Measurements from ENCODE around the gene TOR4A.

The TOR4A gene

GRCh38 chr9:137307255-137308056 is 29.9 kb downstream of the TOR4A start:
- DNase-seq (ENCODE audit: low read depth), result no peak

DNA sequence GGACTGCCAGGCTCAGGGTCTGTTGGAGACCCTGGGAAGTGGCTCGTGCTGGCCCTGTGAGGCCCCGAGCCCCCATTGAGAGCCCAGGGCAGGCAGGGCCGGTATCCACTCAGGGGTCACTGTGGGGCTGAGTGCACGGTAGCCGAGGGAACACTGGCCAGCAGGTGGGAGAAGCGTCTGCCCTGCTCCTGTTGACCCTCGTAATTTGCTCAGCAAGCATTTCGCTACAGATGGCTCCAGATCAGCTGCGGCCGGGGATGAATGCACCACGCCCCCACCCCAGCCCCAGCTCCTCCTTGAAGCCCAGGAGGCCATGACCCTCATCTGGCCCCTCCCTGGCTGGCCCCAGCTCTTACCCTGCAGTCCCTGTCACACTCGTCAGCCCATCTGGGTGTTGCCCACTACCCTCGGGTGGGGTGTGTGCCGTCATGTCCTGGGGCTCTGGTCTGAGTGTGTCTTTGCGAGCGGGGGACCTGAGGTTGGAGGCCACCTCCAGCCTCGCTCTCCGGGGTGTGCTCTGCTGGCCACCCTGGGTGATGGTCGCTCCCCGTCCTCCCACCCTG is 30.6 kb downstream of the TOR4A start:
- DNase-seq (ENCODE audit: low read depth), result no peak

DNA sequence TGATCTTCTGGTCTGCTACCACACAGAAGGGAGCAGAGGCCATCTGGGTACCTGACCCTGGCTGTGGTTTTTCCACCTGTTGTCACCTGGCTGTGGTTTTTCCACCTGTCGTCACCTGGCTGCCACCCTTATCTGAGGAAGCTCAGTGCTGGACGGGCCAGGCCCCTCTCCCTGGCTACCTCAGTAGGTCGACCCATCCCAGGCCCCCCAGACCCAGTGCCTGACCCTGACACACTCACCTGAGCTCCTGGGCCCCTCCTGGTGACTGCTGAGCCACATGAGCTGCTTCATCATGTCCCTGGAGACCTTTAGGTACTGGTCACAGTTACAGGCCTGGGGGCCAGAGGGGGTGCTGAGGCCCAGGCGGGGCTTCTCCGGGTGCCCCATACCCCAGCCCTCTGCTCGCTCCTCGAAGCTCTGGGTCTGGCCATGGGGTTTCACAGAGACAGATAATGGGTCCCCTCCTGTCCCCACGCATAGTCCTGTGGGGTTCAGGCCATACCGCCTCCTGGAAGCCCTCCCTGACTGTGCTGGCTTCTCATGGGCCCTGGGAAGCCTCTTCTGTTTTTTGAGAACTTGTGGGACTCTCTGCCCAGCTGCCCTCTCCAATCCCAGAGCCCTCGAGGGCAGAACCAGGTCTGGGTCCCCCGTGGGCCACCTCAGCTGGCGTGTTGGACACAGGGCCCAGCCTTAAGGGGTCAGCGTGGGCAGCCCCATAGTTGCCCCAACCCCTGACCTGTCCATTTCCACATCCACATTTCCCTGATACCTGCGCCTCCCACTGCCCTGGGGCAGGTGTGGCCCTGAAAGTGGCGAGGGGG is 32.1 kb downstream of the TOR4A start:
- DNase-seq (ENCODE audit: low read depth), result no peak

- DNase-seq (ENCODE audit: low read depth), result no peak
Measured at GRCh38 chr9:137310189-137311052, 32.9 kb downstream of the TOR4A start.

DNA sequence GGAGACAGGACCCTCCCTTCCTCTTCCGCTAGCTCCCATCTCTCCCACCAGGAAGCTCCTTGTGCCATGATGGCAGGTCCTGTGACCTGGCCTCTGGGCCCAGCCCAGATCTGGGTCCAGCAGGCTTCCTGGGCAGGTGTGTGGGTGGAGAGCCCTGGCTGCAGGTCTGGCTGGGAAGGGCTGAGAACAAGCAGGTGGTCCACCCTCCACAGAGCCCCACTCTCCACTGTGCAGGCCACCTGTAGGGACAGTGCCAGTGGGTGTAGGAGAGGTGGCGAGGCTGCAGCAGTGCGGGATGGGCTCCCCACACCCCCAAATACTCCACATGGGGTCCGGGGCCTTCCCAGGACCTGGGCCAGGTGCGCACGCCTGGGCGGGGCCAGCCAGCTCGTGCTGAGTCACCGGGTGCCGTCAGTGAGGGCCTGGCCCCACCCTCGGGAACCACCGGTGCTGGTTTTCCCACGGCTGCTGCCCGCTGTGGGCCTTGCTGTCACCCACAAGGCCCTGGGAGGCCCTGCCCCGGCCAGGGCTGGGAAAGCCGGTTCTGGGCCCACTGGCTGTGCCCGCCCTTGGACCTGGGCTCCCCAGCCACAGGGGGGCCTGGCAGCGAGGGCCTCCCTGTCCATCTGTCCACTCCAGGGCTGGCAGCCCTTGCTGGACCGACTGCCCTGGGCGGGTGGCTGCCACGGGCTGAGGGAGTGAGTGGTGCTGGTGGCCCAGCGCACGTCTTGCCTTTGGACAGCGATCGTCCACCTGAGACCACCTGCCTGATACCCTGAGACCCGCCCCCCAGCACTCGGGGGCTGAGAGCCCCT is 33.9 kb downstream of the TOR4A start:
- DNase-seq (ENCODE audit: low read depth), result no peak

DNA sequence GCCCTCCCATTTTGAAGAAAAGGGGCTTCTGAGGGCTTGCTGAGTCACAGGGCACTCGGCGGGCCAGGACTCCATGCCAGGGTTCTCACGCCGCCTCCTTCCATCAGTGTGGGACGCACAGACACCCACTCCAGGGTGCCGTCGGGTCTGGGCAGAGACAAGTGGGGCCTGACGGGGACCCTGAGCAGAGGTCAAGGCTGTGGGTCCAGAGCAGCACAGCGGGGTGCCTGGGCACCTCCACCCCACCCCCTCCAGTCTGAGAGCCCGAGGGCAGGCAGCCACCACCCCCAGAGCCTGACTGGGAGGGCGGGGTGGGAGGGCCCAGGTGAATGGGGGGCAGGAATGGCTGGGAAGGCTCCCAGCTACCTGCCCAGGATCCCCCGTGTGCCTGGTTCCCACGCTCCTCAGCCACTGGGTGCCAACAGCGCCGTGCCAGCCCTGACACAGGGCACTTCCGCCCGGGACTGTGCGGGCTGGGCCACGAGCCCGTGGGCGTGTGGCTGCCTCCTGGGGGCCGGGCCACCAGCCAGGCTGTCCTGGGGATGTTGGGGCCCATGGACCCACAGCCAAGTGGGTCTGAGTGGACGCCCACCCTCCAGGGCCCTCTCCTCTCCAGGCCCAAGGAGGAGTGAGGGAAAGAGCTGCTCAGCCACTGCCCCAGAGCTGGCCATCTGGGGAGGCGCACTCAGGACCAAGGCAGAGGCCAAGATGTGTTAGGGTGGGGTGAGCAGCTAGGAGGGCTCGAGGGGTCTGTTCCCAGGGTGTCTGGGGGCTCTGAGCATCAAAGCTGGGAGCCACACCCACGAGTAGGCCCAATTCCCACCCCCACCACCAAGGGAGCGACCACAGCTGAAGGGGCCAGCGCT is 34.7 kb downstream of the TOR4A start:
- DNase-seq (ENCODE audit: low read depth), result no peak

GRCh38 chr9:137312852-137313325 is 35.4 kb downstream of the TOR4A start:
- DNase-seq (ENCODE audit: low read depth), result no peak

- no peak for DNase-seq (ENCODE audit: low read depth)
Measured at GRCh38 chr9:137313326-137313936, 35.9 kb downstream of the TOR4A start.

GRCh38 chr9:137313956-137314560 is 36.5 kb downstream of the TOR4A start:
- DNase-seq (ENCODE audit: low read depth), result no peak

GRCh38 chr9:137314561-137315560 is 37.3 kb downstream of the TOR4A start:
- DNase-seq (ENCODE audit: low read depth), result no peak

DNA sequence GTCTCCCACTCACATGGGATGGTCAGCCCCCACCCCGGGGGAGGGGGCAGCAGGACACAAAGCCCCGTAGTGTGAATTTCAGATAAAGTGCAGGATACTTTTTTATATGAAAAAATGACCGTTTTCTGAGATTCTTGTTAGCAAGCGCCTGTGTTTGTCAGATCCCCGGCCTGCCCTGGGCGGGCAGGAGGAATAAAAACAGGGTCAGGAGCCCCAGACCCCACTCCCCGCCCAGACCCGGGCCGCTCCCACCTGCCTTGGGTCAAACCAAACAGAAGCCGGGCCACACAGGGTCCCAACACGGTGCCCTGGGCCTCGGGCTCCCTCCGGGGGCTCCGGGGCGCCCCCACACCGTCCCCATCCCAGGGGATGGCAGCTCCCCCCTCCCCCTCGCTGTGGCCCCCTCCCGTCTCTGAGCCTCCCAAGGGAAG is 38.1 kb downstream of the TOR4A start:
- no peak for DNase-seq (ENCODE audit: low read depth)

DNA sequence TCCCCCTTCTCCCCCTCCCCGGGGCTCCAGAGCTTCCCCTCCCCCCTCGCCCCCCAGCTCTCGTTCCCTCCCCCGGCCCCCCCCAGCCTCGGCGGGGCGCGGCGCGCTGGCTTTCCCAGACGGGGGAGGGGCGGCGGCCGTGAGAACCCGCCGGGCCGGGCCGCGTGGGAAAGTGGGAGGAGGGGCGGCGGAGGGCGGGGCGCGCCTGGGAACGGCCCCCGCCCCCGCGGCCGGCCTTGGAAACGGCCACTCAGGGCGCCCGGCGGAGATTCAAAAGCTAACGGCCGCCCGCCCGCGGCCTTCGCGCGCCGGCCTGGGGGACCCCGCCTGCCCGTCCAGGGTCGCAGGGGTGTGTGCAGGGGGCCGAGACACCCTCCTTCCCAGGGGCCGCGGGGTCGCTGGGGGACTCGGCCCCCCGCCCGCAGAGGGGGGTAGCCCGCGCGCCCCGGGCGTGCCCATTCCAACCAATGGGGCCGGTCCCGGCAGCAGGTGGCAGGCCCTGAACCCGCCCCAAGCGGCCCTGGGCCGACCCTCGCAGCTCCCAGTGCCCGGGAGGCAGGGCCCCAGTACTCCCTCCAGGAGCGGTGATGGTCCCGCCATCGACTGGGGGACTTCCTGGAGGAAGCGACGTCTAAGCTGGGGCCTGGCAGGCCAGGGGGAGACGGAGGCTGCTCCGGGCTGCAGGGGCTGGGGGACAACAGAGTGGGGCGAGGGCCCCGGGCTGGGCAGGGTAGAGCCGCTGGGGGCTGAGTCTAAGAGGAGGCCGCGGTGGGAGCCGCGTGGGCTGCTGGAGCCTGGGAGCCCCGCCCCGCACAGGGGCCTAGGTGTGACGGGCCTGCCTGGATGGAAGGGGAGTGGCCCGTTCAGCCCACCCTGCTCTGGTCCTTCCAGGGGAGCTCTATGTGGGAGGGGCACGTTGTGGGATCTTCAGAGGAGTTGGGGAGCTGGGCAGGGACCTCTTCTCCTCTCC is 38.8 kb downstream of the TOR4A start:
- no peak for DNase-seq (ENCODE audit: low read depth)

DNA sequence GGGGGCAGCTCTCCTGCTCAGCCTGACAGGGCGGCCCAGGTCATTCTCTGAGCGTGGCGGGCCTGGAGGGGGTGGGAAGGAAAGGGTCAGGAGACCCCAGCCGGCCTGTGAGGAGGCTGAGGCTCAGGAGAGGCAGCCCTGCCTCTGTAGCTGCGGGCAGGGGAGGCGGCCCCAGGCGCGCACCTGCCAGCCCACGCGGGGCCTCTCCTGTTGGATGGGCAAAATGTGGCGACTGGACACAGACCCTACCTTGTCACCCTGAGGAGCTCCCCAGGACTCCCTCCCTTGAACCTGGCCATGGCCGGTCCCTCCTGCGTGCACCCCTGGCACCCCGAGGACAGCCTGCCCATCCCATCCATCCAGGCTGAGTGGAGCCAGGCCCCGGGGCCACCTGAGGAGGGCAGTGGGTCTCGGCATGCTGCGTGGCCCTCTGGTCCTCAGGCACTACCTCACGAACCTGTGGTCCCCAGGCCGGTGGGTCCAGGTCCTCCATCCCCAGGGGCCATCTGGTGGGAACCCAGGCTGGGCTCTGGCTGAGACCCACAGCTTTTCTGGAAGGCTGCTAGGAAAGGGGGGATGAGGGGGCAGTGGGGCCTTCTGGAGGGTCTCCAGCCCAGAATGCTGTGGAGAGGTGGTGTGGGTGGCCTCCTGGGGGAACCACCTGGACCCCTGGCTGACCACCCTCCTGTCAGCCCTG is 39.6 kb downstream of the TOR4A start:
- no peak for DNase-seq (ENCODE audit: low read depth)

GRCh38 chr9:137317718-137318511 is 40.4 kb downstream of the TOR4A start:
- DNase-seq (ENCODE audit: low read depth), result no peak

DNA sequence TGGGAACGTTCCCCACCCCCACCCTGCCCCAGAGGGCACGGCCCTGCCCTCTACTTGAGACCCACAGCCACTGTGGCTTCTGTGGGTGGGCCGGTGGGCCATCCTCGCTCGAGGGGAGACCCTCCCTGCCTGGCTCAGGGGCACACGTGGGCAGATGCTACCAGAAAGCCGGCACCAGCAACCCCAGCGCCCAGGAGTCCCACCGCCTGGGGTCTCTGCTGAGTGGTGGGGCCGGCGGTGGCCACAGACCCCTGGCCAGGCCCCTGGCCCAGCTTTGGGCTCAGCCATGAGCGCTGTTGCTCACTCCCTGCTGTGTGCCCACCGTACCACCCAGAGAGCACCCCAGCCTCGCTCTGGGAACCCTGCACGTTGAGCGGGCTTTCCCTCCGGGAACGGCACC is 41.1 kb downstream of the TOR4A start:
- no peak for DNase-seq (ENCODE audit: low read depth)
